NCI-H2196 (cell line): ENCODE results near the gene SYT12.

ENCODE experiments used
- DNase-seq: peaks from one replicate; lab custom pipeline; 2025; ENCODE audit not compliant: unreplicated experiment; lab: John Stamatoyannopoulos, UW

Gene SYT12

GRCh38 chr11:67027943-67028542 lies 5.1 kb downstream of the SYT12 start:
- no peak for DNase-seq

GRCh38 chr11:67029146-67029545 lies 6.2 kb downstream of the SYT12 start:
- no peak for DNase-seq

DNA sequence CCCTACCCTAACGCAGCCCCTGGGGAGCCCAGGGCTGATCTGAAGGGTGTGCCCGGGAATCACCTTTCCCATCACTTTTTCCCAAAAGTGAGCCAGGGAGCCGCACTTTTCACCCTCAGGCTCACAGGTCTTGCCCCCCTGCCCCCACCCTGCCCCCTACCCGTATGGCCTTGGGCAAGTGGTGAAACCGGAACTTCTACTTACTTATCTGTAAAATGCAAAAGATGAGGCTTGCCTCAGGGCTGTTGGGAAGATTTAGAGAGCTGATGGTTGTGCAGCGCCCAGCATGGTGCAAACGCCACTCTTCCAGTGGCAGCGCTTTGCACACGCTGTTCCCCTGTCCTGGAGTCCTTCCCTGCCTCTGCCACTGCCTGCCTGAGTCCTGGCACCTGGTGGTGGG lies 8.0 kb downstream of the SYT12 start:
- DNase-seq, result no peak

DNA sequence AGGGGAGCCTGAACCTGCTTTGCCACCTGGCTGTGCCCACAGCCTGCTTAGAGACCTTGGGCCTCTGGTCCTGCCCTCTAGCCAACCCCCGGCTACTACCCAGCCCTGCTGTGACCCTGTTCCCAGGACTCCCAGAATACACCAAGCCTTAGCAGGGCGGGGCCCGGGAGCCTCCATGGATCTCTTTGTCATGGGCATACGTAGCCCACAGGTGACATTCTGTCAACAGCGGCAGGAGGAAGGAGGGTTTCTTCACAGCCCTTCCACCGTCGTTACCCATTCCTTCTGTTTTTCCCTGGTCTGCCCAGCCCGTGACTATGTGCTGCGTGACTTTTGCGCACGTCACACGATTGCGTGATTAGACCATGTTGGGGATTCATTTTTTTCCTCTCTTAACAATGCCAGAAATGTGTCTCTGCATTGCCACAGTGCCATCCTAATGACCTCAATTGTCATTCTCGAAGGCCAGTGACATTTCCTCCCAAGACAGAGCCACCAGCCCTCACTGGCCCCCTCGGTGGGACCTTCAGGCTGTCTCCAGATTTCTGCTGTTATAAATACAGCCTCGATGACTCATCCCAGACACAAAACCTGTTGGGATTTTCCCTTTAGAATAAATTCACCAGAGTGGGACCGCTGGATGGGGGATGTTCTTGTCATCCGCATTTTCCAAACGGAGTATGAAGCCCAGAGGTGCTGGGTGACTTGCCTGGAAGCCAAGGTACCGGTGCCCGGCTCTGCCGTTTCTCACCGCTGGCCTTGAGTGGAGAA lies 9.0 kb downstream of the SYT12 start:
- DNase-seq, result no peak

DNA sequence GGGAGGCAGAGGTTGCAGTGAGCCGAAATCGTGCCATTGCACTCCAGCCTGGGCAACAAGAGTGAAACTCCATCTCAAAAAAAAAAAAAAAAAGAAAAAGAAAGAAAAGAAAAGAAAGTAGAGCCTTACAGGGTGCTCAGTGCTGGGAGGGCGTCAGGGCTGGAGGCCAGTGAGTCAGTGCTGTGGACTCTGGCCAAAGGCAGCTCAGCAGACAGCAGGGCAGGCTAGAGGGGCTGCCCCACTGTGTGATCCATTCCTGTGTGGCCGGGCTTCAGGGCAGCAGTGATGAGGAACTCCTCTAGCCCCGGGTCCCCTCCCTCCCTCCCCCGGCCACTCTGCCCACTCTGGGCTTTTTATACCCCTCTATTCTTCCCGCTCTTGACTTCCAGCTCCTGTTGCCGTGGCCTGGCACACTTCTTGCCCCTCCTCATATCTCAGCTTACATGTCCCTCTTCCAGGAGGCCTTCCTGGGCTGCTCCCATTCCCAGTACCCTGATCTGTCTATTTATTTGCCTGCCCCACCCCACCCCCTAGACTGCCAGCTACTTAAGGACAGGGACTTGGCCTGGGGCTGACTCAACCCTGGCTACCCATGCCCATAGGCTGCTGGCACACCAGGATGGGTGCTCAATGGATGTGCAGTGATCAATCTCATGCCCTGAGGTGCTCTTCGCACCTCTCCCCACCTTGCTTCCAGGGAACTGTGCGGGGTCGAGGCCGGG lies 10.1 kb downstream of the SYT12 start:
- DNase-seq, result no peak

DNA sequence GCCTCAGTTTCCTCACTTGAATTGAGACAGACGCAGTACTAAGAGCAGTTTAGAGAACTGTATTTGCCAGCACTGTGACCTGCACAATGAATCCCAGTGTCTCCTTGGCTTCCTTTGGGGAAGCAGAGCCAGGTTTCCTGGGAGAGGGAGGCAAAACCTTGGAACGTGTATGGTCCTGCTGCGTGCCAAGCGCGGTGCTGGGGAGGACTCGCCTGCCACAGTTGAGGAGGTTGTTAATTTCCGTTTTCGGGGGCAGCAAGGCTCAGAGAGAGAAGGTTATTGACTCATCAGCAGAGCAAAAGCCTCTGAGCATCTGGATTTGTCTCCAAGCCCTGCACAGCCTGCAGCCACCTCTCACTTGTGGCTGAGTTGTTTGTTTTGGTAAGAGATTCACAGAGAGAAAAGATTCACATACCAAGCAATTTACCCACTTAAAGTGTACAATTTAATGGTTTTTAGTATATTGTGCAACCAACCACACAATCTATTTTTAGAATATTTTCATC lies 10.8 kb downstream of the SYT12 start:
- no peak for DNase-seq

DNA sequence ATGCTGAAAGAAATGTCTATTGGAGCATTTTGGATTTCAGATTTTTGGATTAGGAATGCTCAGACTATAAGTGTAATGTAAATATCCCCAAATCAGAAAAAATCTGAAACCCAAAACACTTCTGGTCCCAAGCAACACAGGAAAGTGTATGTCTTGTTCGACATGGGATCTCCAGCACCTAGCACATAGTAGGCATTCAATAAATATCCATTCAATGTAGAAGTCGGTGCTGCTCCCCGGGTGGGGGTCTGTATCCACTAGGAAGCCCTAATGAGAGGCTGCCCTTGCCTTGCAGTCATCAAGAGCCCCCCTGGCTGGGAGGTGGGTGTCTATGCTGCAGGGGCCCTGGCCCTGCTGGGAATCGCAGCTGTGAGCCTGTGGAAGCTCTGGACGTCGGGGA lies 11.4 kb downstream of the SYT12 start:
- DNase-seq, result no peak

GRCh38 chr11:67040147-67040546 lies 17.2 kb downstream of the SYT12 start:
- no peak for DNase-seq

GRCh38 chr11:67041602-67042001 lies 18.7 kb downstream of the SYT12 start:
- no peak for DNase-seq

- DNase-seq, result no peak
Observed at GRCh38 chr11:67043572-67044349, 20.8 kb downstream of the SYT12 start.

- DNase-seq, result no peak
Observed at GRCh38 chr11:67044496-67044895, 21.6 kb downstream of the SYT12 start.

DNA sequence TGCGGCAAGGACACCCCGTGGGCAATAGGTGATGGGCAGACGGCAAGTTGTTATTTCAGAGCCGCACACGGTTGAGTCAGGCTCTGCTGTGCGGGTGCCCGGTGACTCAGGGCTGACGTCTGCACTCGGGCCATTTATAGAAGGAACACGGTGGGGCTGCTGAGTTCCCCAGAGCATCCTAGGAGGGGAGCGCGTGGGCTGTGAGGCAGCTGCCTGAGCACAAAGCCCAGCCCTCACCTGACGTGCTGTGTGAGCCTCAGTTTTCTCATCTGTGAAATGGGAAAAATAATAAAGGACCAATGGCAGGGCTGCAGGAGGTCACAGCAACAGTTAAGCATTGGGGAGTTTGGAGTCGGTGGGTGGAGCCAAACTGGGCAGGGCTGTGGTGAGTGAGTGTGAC lies 22.4 kb downstream of the SYT12 start:
- DNase-seq, result no peak

DNA sequence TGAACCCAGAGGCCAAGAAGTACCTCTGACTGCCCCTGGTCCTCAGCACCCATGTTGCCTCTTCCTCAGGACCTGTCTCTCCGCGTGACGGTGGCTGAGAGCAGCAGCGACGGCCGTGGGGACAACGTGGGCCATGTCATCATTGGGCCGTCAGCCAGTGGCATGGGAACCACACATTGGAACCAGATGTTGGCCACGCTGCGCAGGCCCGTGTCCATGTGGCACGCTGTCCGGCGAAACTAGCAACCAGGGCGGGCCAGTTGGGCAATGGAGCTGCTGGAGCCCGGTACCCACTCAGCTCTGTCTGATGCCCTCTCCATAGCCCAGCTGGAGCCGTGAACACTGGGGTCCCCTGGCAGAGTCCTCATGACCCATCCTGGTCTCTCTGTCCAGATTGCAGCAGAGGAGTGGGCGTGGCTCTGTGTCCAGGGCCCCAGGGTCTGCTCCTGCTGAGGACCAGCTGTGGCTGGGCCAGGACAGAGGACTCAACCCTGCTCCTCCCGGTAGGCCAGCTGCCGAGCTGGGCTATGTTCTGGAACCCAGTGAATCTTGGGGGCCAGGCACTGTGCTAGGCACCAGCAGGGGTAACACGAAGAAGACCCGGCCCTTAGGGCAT lies 25.7 kb downstream of the SYT12 start:
- DNase-seq, result no peak

DNA sequence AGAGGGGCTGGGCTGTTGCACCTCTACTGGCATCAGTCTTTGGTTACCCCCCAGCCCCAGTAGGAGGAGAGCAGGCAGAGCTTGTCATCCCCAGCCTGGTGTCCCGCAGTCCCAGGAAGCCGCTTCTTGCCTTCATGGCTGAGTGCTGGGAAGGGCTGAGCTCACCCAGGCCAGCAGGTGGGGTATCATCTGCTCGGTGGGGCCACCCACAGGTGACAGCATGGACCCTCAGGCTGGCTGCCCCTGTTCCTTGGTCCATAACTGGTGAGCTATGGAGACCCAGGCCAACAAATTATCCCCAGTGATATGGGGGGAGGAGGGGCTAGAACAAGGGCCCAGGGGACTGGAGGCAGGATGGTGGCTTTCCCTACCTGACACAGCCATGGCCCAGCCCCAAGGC lies 27.2 kb downstream of the SYT12 start:
- no peak for DNase-seq

DNA sequence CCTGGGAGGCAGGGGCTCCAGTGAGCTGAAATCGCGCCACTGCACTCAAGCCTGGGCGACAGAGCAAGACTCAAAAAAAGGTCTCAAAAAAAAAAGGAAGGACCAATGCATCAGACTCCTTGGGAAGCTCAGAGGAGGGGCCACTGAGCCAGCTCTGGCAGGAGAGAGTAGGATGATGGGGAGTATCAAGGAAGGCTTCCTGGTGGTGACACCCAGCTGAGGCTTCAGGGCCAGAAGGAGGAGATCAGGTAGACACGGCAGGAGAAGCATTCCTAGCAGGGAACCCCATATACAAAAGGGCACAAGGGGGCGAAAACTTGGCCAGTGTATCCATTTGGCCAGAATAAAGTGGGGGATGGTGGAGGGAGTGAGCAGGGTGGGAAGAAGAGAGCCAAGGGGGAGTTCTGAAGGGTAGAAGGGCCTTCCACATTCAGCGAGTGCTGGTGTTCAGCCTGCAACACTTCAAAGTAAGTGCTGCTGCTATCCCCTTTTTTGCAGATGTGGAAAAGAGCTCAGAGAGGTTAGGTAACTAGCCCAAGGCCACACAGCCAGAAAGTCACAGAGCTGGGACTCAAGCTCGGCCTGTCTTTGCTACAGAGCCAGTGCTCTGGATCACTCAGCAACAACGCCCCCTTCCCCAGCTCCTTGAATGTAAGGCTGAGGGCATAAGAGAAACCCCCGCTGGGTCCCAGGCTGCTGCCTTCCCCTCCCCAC lies 28.4 kb downstream of the SYT12 start:
- DNase-seq, result no peak

- DNase-seq, result no peak
Observed at GRCh38 chr11:67051945-67052488, 29.1 kb downstream of the SYT12 start.

GRCh38 chr11:67052891-67053290 lies 30.0 kb downstream of the SYT12 start:
- DNase-seq, result no peak

DNA sequence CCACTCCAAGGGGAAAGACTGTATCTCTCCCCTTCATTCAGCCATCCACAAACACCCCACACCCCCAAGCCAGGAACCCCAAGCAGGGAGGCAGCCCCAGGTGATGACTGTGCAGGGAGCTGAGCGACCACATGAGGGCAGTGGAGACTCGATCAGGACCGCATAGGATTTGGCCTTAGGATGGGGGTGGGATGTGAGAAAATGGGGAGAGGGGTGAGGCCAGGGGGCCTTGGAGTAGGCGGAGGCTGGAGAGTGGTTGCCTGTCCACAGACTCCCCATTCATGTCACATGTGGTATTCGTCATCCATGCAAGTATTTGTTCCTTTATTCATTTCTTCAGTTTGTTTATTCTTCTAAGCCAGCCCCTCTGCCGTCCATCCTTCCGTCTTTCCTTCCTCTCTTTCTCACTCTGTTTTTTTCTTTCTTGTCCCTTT lies 31.0 kb downstream of the SYT12 start:
- peak; percentile 44 for DNase-seq

- no peak for DNase-seq
Observed at GRCh38 chr11:67054346-67054835, 31.5 kb downstream of the SYT12 start.
